ENCODE measurements around the gene KCNMA1.

KCNMA1 gene

DNA sequence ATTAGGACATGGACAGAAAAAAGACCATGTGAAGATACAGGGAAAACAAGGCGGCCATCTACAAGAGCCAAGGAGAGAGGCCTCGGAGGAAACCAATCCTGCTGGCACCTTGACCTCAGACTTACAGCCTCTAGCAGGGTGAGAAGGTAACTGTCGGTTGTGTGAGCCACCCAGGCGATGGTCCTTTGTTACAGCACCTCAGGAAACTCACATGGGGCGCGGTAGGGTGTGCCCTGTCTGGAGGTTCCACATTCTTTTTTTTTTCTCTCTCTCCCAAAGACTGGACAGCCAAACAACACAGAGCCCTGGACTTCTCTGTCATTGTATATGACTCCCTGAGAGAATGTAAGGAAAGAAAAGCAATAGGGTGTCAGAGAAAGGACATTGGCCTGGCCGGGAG is 163.2 kb downstream of the KCNMA1 start:
- no peak for DNase-seq

DNA sequence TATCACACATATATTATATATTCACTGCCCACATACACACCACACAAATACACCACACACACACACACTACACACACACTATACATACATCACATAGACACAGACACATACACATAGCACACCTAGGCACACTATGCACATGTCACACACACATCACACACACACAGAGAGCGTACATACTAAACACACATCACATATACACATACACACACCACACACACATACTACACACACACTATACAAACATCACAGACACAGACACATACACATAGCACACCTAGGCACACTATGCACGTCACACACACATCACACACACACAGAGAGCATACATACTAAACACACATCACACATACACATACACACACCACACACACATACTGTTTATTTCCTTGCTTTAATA is 165.5 kb downstream of the KCNMA1 start:
- no peak for DNase-seq

DNA sequence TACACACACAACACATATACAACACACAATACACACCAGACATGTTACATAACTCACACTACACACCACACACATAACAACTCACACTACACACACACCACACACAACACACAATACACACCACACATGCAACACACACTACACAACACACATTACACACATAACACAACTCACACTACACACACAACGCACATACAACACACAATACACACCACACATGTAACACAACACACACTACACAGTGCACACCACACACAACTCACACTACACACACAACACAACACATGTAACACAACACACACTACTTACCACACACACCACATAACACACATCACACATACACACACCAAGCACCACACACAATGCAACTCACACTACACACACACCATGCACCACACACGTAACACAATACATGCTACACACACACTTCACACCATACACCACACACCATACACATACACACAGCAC is 166.5 kb downstream of the KCNMA1 start:
- no peak for DNase-seq

DNA sequence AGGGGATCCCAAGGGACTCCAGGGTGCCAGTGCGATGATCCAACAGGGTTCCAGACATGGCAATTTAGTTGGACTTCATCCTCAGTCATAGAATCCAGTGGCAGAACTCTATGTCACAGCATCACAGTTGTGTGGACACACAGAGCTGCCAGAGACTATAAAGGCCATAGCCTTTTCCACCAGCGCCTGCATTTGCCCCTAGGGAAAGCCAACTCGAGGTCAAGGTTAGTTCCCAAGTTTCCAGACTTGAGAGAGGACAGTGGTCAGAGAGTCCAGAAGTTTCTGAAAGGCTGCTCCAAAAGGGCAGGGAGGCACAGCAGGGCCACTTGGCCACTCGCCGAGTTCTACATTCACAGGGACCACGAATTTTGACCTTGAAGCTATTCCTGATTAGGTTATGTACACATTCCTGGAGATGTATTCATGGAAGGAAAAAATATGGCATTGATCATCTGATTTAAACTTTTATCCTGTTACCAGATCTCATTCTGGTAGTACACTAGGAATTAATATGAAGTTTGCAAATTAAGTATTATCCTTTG is 170.1 kb downstream of the KCNMA1 start:
- DNase-seq: no peak

GRCh38 chr10:77463967-77464745 is 173.5 kb downstream of the KCNMA1 start:
- DNase-seq: no peak

GRCh38 chr10:77463499-77463898 is 174.1 kb downstream of the KCNMA1 start:
- DNase-seq: no peak

GRCh38 chr10:77461636-77462296 is 175.8 kb downstream of the KCNMA1 start:
- DNase-seq: no peak

DNA sequence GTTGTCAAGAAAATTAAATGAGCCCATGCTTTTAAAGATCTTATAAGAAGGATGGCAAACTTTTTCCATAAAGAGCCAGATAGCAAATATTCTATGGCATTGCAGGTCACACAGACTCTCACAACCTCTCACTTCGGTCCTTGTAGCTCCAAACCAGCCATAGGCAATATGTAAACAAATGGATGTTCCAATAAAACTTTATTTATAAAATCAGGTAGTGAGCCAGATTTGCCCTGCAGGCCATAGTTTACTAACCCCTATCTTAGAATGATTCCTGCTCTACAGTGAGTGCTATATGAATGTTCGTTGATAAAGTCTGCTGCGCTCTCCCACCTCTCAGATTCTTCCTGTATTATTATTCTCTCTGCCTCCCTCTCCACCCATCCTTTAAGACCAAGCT is 177.7 kb downstream of the KCNMA1 start:
- no peak for DNase-seq

GRCh38 chr10:77458986-77459590 is 178.5 kb downstream of the KCNMA1 start:
- DNase-seq: no peak

DNA sequence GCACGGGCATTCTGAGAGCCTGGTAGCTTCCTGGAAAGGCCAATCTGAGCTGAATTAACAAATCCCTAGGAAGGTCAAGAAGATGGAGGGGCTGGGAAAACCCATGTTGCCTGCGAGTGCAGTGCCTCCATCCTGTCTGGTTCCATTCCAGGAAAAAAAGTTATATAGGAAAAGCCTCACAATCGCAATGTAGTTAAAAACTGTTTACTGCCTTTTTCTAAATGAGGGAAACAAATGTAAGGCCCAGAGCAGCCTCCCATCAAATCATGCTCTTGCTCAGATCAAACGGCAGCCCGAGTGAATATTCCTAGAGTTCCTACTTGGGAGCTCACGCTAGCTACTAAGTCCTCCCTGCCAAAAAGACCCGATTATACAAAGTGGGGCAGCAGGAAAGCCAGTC is 179.9 kb downstream of the KCNMA1 start:
- no peak for DNase-seq

GRCh38 chr10:77457266-77457665 is 180.3 kb downstream of the KCNMA1 start:
- no peak for DNase-seq

GRCh38 chr10:77456414-77456813 is 181.2 kb downstream of the KCNMA1 start:
- no peak for DNase-seq

DNA sequence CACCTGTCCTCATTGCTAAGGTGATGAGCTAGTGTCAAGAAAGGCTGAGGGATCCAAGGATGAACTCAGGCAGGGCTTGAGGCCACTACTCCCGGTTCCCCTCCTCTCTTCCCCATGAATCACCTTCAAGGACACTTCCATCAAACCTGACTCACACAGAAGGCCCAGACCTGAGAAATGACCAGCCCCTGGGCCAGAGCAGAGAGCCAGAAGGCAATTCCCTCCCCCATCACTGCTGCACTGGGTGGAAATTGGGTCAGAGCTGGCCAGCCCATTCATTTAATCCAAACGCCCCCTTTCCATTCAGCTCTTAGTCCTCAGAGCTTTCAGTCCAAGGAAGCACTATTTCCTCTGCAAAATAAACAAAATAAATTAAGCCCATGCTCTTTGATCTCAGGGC is 182.0 kb downstream of the KCNMA1 start:
- DNase-seq: no peak

- DNase-seq: no peak
Observed at GRCh38 chr10:77452952-77453564, 184.6 kb downstream of the KCNMA1 start.

DNA sequence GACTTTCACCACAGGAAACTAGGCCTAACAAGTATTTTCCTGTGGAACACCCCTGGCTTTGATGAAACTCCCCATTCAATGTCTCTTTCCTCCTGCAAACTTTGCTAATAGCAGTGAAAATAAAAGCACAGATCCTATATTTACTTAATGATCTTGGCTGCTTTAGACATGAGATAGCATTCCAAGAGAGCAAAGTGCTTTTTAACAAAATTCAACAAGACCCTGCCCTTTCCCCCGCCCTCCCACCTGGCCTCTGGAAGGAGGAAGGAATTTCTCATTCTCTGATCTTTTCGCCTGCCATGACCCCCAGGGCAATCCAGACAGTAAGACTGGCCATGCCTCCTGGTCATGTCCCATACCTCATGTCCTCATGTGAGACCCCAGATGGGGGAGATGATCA is 185.7 kb downstream of the KCNMA1 start:
- no peak for DNase-seq

DNA sequence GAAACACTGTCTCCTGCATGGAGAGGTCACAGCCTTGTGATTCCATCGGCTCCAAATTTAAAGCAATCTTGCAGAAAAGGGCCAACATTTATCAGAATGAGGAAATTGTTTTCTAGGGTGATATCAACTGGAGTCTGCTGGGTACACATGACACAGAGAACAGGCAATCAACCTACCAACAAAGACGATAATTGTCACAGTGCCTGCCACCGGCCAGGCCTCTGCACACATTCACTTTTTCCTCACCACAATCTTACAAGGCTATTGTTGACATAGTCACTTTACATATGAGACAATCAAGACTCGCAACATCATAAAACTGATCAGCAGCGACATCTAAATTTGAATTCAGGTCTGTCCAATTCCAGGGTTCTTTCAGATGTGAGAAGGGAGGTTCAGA is 189.4 kb downstream of the KCNMA1 start:
- DNase-seq: no peak

GRCh38 chr10:77446700-77447099 is 190.9 kb downstream of the KCNMA1 start:
- DNase-seq: no peak

DNA sequence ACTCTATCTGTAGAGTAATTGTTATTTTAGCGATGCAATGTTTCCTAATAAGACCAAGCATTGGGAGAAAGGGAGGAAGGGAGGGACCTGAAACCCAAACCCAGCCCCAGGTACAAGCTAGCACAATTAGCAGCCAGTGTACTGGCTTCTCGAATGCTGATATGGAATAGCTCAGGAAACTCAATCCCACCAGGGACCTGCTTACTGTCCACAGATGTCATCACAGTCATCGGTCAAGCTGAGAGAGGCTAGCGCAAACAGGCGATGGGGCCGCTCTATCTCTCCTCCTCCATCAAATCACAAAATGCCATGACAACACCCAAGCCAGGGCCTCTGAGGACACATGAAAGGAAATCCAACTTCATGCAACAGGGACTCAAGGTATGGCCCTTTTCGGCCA is 192.1 kb downstream of the KCNMA1 start:
- DNase-seq: no peak

DNA sequence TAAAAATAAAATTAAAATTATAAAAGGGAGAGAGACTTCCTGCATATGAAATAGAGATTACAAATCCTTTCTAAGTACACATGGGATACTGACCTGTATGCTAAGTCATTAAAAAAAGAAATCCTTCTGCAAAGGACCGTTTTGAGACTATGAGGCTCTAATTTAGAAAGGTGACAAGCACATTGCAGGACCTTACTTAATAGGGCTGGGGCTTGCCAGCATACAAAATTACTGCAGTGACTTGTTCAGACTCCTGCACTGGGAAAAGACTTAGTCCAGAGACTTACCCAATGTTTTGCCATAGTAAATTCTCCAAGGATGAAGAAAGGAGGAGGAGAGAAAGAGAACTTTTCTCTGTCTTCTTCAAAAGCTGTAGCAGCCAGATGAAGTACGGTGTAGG is 193.6 kb downstream of the KCNMA1 start:
- DNase-seq: no peak

- DNase-seq: no peak
Observed at GRCh38 chr10:77442699-77443189, 194.9 kb downstream of the KCNMA1 start.

- no peak for DNase-seq
Observed at GRCh38 chr10:77441353-77442166, 196.0 kb downstream of the KCNMA1 start.

DNA sequence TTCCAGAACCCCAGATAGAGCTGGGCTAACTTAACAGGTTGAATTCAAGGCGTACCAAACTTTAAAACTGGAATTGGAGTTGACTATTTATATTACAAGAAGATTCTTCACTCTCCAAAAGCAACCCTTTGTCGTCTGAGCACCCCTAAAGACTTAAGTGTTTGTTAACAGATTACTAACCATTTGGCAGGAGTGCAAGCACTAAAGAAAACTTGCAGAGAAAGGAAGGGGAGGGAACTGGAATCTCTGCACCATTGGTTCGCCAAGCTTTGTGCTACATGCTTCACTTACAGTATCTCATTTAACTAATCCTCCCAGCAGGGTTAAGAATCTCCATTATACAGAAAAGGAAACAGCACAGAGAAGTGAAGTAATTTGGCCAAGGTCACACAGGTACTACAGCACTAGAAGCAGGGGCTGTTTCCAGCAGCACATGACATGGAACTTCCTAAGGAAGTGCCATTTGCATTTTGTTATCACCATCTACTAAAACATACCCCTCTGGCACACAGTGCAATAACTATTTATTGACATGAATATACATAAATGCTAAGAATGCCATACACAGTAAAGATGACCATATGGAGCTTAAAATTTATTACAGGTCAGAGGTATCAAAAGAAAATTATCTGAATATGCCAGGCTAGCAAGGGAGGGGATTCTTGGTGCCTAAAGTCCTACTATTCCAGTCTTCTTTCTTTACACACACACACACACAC is 201.2 kb downstream of the KCNMA1 start:
- DNase-seq: no peak
